Measurements from ENCODE around the gene CADM1.

Gene CADM1

GRCh38 chr11:115244758-115245157 is 259.5 kb downstream of the CADM1 start:
- peaks cover under 1% of the 10 kb centered on the region for H3K4me1 ChIP-seq (ENCODE audit: low read depth, poor library complexity, severe bottlenecking)
- TF ChIP-seq, protein P1, sequence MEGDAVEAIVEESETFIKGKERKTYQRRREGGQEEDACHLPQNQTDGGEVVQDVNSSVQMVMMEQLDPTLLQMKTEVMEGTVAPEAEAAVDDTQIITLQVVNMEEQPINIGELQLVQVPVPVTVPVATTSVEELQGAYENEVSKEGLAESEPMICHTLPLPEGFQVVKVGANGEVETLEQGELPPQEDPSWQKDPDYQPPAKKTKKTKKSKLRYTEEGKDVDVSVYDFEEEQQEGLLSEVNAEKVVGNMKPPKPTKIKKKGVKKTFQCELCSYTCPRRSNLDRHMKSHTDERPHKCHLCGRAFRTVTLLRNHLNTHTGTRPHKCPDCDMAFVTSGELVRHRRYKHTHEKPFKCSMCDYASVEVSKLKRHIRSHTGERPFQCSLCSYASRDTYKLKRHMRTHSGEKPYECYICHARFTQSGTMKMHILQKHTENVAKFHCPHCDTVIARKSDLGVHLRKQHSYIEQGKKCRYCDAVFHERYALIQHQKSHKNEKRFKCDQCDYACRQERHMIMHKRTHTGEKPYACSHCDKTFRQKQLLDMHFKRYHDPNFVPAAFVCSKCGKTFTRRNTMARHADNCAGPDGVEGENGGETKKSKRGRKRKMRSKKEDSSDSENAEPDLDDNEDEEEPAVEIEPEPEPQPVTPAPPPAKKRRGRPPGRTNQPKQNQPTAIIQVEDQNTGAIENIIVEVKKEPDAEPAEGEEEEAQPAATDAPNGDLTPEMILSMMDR (conservative IDR thresholded peaks at IDR 0.05; ENCODE audit: low read depth, low read length), result no peak

GRCh38 chr11:115244296-115244695 is 259.9 kb downstream of the CADM1 start:
- Histone ChIP-seq H2AFZ (ENCODE audit: low read depth) (no peak overlapping the region), H3K4me1 (ENCODE audit: low read depth, poor library complexity, severe bottlenecking) (peaks cover 6% of the 10 kb centered on the region), H3K36me3 (ENCODE audit: insufficient read depth) (no peaks in the 10 kb centered on the region), H3K27ac (no peak overlapping the region), H3K4me2 (no peak overlapping the region), H3K79me2 (ENCODE audit: insufficient read depth, low read depth) (no peaks in the 10 kb centered on the region), H3K4me3 (IDR thresholded peaks at IDR 0.05; ENCODE audit: insufficient read depth, low read depth, low read length) (no peak overlapping the region), H3K27me3 (ENCODE audit: insufficient read depth, low read depth) (no peaks in the 10 kb centered on the region), H3K9ac (no peak overlapping the region), H4K20me1 (ENCODE audit: insufficient read depth) (no peaks in the 10 kb centered on the region)
- TF ChIP-seq, protein P1 (conservative IDR thresholded peaks at IDR 0.05; ENCODE audit: low read depth, low read length), result no peak

More at GRCh38 chr11:115244758-115245157, 259.5 kb downstream of the CADM1 start:
- Histone ChIP-seq H3K4me2 (no peak overlapping the region), H2AFZ (ENCODE audit: low read depth) (no peak overlapping the region), H3K36me3 (ENCODE audit: insufficient read depth) (no peaks in the 10 kb centered on the region), H3K79me2 (ENCODE audit: insufficient read depth, low read depth) (no peaks in the 10 kb centered on the region), H3K27ac (no peak overlapping the region), H3K9ac (no peak overlapping the region), H3K27me3 (ENCODE audit: insufficient read depth, low read depth) (no peaks in the 10 kb centered on the region), H3K4me3 (IDR thresholded peaks at IDR 0.05; ENCODE audit: insufficient read depth, low read depth, low read length) (no peak overlapping the region), H4K20me1 (ENCODE audit: insufficient read depth) (no peaks in the 10 kb centered on the region)

DNA sequence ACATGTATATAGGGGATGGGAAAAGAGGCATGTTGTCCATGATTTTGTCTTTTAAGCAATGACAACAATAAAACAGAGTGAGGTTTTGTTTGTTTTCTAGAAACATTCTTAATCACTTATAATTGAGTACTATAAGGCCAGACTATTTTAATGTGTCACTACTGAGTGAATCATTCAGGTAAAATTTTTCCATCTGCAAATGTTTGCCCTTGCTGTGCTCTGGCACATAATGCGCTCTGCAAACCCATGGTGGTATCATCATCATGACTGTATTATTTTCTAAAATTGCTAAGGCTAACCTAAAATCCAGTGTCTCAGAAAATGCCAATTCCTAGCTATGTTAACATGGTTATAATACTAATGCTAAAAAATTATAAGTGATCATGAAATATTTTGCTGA is 261.2 kb downstream of the CADM1 start:
- Histone ChIP-seq H3K27ac (no peak overlapping the region), H2AFZ (ENCODE audit: low read depth) (no peak overlapping the region), H3K4me2 (no peak overlapping the region), H3K4me3 (IDR thresholded peaks at IDR 0.05; ENCODE audit: insufficient read depth, low read depth, low read length) (no peak overlapping the region), H3K36me3 (ENCODE audit: insufficient read depth) (no peaks in the 10 kb centered on the region), H3K27me3 (ENCODE audit: insufficient read depth, low read depth) (no peaks in the 10 kb centered on the region), H4K20me1 (ENCODE audit: insufficient read depth) (no peaks in the 10 kb centered on the region), H3K79me2 (ENCODE audit: insufficient read depth, low read depth) (no peaks in the 10 kb centered on the region), H3K4me1 (ENCODE audit: low read depth, poor library complexity, severe bottlenecking) (peaks cover 15% of the 10 kb centered on the region), H3K9ac (no peak overlapping the region)
- TF ChIP-seq, protein P1 (conservative IDR thresholded peaks at IDR 0.05; ENCODE audit: low read depth, low read length), result no peak

- H3K4me3 ChIP-seq (IDR thresholded peaks at IDR 0.05; ENCODE audit: insufficient read depth, low read depth, low read length), result no peak overlapping the region
- H3K9ac ChIP-seq, result no peak overlapping the region
- H3K27me3 ChIP-seq (ENCODE audit: insufficient read depth, low read depth), result no peaks in the 10 kb centered on the region
- no peak overlapping the region for H3K27ac ChIP-seq
- H3K79me2 ChIP-seq (ENCODE audit: insufficient read depth, low read depth), result no peaks in the 10 kb centered on the region
- H3K36me3 ChIP-seq (ENCODE audit: insufficient read depth), result no peaks in the 10 kb centered on the region
- TF ChIP-seq, protein P1 (conservative IDR thresholded peaks at IDR 0.05; ENCODE audit: low read depth, low read length), result no peak
- peaks cover 15% of the 10 kb centered on the region for H3K4me1 ChIP-seq (ENCODE audit: low read depth, poor library complexity, severe bottlenecking)
- no peak overlapping the region for H3K4me2 ChIP-seq
- H4K20me1 ChIP-seq (ENCODE audit: insufficient read depth), result no peaks in the 10 kb centered on the region
- no peak overlapping the region for H2AFZ ChIP-seq (ENCODE audit: low read depth)
Observed at GRCh38 chr11:115241899-115242298, 262.3 kb downstream of the CADM1 start.
